Sigmoid colon (tissue), 7 donors: ENCODE results near the gene LCE1C. TPM values are rescaled to one million over a fixed set of nuclear protein-coding genes. Genes with fewer than 3 reads are reported as not detected.

Source experiments
- DNase-seq: peaks from one replicate; pipeline ENCODE4 v3.0.0-alpha.2; 2019
- H3K27ac ChIP-seq, 4 donors: fragments of 200-600 bp; sonication (generic); one replicate each; pipeline ENCODE4 v1.5.1; 2016 to 2019; ENCODE audit warnings: mild to moderate bottlenecking in 1 of 4
- H3K27me3 ChIP-seq, 3 donors: fragments of 200-600 bp; sonication (generic); one replicate each; pipeline ENCODE4 v1.5.1; 2019; ENCODE audit warnings: mild to moderate bottlenecking in 1 of 3
- H3K36me3 ChIP-seq, 4 donors: fragments of 200-600 bp; sonication (generic); one replicate each; pipeline ENCODE4 v1.5.1; 2016 to 2019
- H3K4me1 ChIP-seq, 4 donors: fragments of 200-600 bp; sonication (generic); one replicate each; pipeline ENCODE4 v1.5.1; 2017 to 2019
- H3K4me3 ChIP-seq, 4 donors: fragments of 200-600 bp; sonication (generic); one replicate each; pipeline ENCODE4 v1.5.1; 2017 to 2019; ENCODE audit warnings: mild to moderate bottlenecking in 2 of 4, moderate library complexity in 1 of 4
- H3K9me3 ChIP-seq, 4 donors: fragments of 200-600 bp in 3 of 4; sonication (generic) in 3 of 4; one replicate each; pipeline versions ENCODE4 v1.5.1 to v1.6.1; 2013 to 2019
- EP300 ChIP-seq, 4 donors: sonication (generic); formaldehyde crosslinking; IDR thresholded peaks; one replicate each; pipeline ENCODE4 v1.6.1; 2017; ENCODE audit warnings: antibody characterized with exemption in 4 of 4
- POLR2A ChIP-seq, 2 donors: fragments of 450-650 bp; IDR thresholded peaks; one replicate each; pipeline ENCODE4 v1.6.1; 2016; ENCODE audit warnings: antibody characterized with exemption in 2 of 2, mild to moderate bottlenecking in 2 of 2, moderate library complexity in 2 of 2
- POLR2AphosphoS5 ChIP-seq, 4 donors: sonication (generic); formaldehyde crosslinking; IDR thresholded peaks; one replicate each; pipeline ENCODE4 v1.6.1; 2017; ENCODE audit warnings: antibody characterized with exemption in 4 of 4
- WGBS, 2 donors: extraction: QIAGEN DNeasy Blood & Tissue Kit; methylation state at CpG; one replicate each; pipeline ENCODE4 v1.1.7; 2013; 5-methylcytosine and 5-hydroxymethylcytosine counted together
- intact Hi-C: fragments of 100-400 bp; cut with DNase I; formaldehyde crosslinking; loops from one replicate; pipeline ENCODE4 v1.15.1; 2023
- polyA plus RNA-seq, 3 donors: library from polyadenylated mRNA; stranded (reverse); fragments of 200-250 nt; gene quantifications; one replicate each; pipeline ENCODE4 v1.2.3, GENCODE V29; 2013
- total RNA-seq, 4 donors: library from RNA; depleted of rRNA; stranded (reverse); fragments of >200 nt; gene quantifications; one replicate each; pipeline ENCODE4 v1.1.0, GENCODE V29; 2016
- TF ChIP-seq, protein P1 (sequence below), 4 experiments: fragments of 450-650 bp in 3 of 4; fragments of 200-600 bp in 1 of 4; IDR thresholded peaks; one replicate each; pipeline ENCODE4 v1.5.1; 2016 to 2019; ENCODE audit warnings: antibody characterized with exemption in 4 of 4, mild to moderate bottlenecking in 3 of 4, moderate library complexity in 2 of 4
- donor health status: healthy with polysubstance abuse.
- donor health status: Bipolar disorder and iron deficiency.
- donor health status: healthy.

LCE1C gene
- total RNA-seq (not detected), polyA plus RNA-seq (not detected)

GRCh38 chr1:152806576-152806975 lies at the start of gene LCE1C:
Gene LCE1C, minus strand, starts transcription at chr1:152806651. Its CDS starts 1,173 bp downstream, at chr1:152805478.
- H3K27me3 ChIP-seq = no peaks in the 10 kb centered on the region
- no peaks in the 10 kb centered on the region for H3K4me1 ChIP-seq
- no peaks in the 10 kb centered on the region for H3K36me3 ChIP-seq
- H3K9me3 ChIP-seq = no peaks in the 10 kb centered on the region
- TF ChIP-seq, protein P1, sequence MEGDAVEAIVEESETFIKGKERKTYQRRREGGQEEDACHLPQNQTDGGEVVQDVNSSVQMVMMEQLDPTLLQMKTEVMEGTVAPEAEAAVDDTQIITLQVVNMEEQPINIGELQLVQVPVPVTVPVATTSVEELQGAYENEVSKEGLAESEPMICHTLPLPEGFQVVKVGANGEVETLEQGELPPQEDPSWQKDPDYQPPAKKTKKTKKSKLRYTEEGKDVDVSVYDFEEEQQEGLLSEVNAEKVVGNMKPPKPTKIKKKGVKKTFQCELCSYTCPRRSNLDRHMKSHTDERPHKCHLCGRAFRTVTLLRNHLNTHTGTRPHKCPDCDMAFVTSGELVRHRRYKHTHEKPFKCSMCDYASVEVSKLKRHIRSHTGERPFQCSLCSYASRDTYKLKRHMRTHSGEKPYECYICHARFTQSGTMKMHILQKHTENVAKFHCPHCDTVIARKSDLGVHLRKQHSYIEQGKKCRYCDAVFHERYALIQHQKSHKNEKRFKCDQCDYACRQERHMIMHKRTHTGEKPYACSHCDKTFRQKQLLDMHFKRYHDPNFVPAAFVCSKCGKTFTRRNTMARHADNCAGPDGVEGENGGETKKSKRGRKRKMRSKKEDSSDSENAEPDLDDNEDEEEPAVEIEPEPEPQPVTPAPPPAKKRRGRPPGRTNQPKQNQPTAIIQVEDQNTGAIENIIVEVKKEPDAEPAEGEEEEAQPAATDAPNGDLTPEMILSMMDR (IDR thresholded peaks at IDR 0.05) = no peak
- no peak for TF ChIP-seq POLR2AphosphoS5 (IDR thresholded peaks at IDR 0.05)
- TF ChIP-seq EP300 (IDR thresholded peaks at IDR 0.05) = no peak
- TF ChIP-seq POLR2A (IDR thresholded peaks at IDR 0.05) = no peak
- no peak for DNase-seq
- no peak within 1 kb of the TSS for H3K4me3 ChIP-seq
- no peak within 1 kb of the TSS for H3K27ac ChIP-seq
- WGBS, 2 donors = 41 to 58% methylated on average over 3 of the region's 3 CpGs
- intact Hi-C loops = no loop called here

- Histone ChIP-seq H3K27ac (no peak overlapping the region), H3K4me1 (no peaks in the 10 kb centered on the region), H3K4me3 (no peak overlapping the region), H3K27me3 (no peaks in the 10 kb centered on the region), H3K36me3 (no peaks in the 10 kb centered on the region), H3K9me3 (no peaks in the 10 kb centered on the region)
- no peak for DNase-seq
- intact Hi-C loops = no loop called here
- no peak for TF ChIP-seq POLR2AphosphoS5 (IDR thresholded peaks at IDR 0.05)
- no peak for TF ChIP-seq POLR2A (IDR thresholded peaks at IDR 0.05)
- TF ChIP-seq, protein P1 (IDR thresholded peaks at IDR 0.05) = no peak
- TF ChIP-seq EP300 (IDR thresholded peaks at IDR 0.05) = no peak
- WGBS, 2 donors = 34 to 54% methylated on average over 2 of the region's 2 CpGs
Measured at GRCh38 chr1:152855661-152856060, 49.2 kb upstream of the LCE1C start.

DNA sequence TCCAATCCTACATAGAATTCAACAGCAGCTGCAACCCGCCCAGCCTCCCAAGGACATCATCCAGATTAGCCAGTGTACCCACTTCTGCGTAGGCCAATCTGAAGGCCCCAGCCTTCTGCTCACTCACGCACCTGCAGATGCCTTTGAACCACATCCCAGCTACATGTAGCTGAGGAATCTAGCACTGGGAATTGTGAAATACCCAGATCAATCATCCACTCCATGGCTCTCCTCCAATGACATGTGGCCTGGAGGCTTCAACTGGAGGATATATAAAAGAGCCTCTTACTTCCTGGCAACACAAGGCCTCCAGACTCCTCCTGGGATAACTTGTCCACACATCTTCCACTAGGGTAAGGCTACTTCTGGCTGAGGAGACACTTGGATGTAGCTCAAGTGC lies 36.1 kb upstream of the LCE1C start, which contains the start of gene LCE6A:
Gene LCE6A (plus strand): TSS at position 301 of the 400 bp plus-strand sequence. CDS start 665 bp downstream, outside the sequence.
- H3K4me1 ChIP-seq = no peaks in the 10 kb centered on the region
- H3K27me3 ChIP-seq = no peaks in the 10 kb centered on the region
- TF ChIP-seq, protein P1 (IDR thresholded peaks at IDR 0.05) = no peak
- no peak for TF ChIP-seq EP300 (IDR thresholded peaks at IDR 0.05)
- TF ChIP-seq POLR2A (IDR thresholded peaks at IDR 0.05) = no peak
- no peak for TF ChIP-seq POLR2AphosphoS5 (IDR thresholded peaks at IDR 0.05)
- H3K9me3 ChIP-seq = no peaks in the 10 kb centered on the region
- intact Hi-C loops = no loop called here
- no peak for DNase-seq
- H3K4me3 ChIP-seq = no peak within 1 kb of the TSS
- 76 to 88% methylated on average over 3 of the region's 3 CpGs for WGBS, 2 donors
- no peaks in the 10 kb centered on the region for H3K36me3 ChIP-seq
- no peak within 1 kb of the TSS for H3K27ac ChIP-seq

DNA sequence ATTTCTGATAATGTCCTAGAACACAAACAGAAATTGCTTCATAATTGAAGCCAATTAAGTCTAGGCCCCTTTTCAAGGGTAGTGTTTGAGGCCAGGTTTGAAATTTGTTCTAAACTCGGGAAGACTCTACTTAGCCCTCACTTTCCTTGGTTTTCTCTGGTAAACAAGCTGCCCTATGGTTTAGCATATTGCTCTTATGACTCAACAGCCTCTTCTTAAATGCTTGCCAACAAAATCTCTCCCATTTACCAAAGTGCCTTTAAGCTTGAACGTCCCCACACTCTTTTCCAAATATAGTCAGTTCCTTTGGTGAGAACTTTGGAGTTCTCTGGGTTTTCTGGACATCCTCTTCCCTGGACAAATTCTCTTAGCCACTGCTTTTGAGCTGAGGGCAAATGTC lies 30.4 kb upstream of the LCE1C start:
- H3K27ac ChIP-seq = no peak overlapping the region
- no peaks in the 10 kb centered on the region for H3K9me3 ChIP-seq
- H3K36me3 ChIP-seq = no peaks in the 10 kb centered on the region
- H3K27me3 ChIP-seq = no peaks in the 10 kb centered on the region
- no peak for DNase-seq
- 50 to 58% methylated on average over 2 of the region's 2 CpGs for whole genome bisulfite sequencing, 2 donors
- TF ChIP-seq POLR2A (IDR thresholded peaks at IDR 0.05) = no peak
- no peak for TF ChIP-seq EP300 (IDR thresholded peaks at IDR 0.05)
- intact Hi-C loops = no loop called here
- no peaks in the 10 kb centered on the region for H3K4me1 ChIP-seq
- H3K4me3 ChIP-seq = no peak overlapping the region

DNA sequence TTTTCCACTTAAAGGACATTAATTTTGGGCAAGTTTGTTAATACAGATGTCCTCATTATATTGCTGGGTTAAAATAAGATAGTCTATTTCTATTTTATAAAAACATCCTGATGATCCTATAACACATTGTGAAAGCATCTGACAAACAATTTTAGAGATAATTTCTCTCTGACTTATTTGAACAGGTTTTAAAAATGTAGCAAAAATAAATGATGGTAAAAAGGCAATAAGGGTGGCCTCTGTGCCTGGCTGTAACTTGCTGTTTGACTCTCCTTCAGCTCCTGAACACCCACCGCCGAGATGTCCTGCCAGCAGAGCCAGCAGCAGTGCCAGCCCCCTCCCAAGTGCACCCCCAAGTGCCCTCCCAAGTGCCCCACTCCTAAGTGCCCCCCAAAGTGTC lies 20.7 kb upstream of the LCE1C start, which contains the start of gene LCE1A:
Gene LCE1A (plus strand): TSS at position 301 of the 400 bp plus-strand sequence. CDS start 0 bp downstream, at position 301.
- H3K4me1 ChIP-seq = no peaks in the 10 kb centered on the region
- TF ChIP-seq EP300 (IDR thresholded peaks at IDR 0.05) = no peak
- TF ChIP-seq, protein P1 (IDR thresholded peaks at IDR 0.05) = no peak
- TF ChIP-seq POLR2AphosphoS5 (IDR thresholded peaks at IDR 0.05) = no peak
- no peak for TF ChIP-seq POLR2A (IDR thresholded peaks at IDR 0.05)
- H3K4me3 ChIP-seq = no peak within 1 kb of the TSS
- H3K36me3 ChIP-seq = no peaks in the 10 kb centered on the region
- DNase-seq = no peak
- WGBS, 2 donors = 82 to 91% methylated on average over 2 of the region's 2 CpGs
- no peaks in the 10 kb centered on the region for H3K9me3 ChIP-seq
- no peak within 1 kb of the TSS for H3K27ac ChIP-seq
- intact Hi-C loops = no loop called here
- no peaks in the 10 kb centered on the region for H3K27me3 ChIP-seq
